ENCODE data around the gene IGHMBP2.
"Not testable (repeated sequence)": the region's sequence is repeated elsewhere in the genome, so short reads cannot be mapped to it uniquely, and the experiment has no call there.

Gene IGHMBP2

DNA sequence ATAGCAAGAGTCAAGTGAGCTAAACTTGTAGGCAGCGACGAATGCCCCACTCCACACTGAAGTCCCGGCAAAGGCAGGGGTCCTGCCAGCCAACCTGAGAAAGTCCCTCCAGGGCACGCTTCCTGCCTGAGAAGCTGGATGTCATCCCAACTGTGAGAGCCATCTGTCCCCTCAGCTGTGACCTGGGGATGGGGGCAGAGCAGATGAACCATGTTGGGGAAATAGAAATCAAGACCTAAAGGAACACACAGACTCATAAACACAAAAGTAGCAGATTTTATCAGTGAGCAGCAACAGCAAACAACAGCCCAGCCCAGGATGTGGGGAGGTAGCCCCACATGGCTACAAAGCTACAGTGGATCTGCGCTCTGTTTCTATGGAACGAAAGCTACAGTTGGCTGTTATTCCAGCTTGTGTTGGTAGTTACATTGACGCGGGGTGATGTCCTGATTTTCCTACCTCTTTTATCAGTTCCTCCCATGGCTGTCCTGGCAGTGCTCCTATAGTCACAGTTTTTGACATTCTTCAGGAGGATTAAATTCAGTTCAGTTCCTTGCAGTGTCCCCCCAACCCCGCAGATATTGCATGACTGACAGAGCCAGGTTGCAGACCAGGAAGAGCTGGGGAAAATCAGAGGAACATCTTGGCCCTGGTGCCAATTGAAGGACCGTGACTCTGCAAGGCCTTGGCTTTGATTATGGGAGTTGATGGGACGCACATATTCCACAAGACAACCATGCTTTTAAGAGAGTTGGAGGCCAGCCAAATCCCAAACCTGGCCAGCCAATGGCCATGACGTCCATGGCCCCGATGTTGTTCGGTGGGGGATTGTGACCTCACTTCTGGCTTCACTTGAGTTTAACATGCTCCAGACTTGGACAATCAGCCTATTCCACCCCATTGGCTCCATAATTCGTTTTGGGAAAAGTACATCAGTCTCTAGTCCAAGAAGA lies 62.5 kb downstream of the IGHMBP2 start:
- DNase-seq = no peak

DNA sequence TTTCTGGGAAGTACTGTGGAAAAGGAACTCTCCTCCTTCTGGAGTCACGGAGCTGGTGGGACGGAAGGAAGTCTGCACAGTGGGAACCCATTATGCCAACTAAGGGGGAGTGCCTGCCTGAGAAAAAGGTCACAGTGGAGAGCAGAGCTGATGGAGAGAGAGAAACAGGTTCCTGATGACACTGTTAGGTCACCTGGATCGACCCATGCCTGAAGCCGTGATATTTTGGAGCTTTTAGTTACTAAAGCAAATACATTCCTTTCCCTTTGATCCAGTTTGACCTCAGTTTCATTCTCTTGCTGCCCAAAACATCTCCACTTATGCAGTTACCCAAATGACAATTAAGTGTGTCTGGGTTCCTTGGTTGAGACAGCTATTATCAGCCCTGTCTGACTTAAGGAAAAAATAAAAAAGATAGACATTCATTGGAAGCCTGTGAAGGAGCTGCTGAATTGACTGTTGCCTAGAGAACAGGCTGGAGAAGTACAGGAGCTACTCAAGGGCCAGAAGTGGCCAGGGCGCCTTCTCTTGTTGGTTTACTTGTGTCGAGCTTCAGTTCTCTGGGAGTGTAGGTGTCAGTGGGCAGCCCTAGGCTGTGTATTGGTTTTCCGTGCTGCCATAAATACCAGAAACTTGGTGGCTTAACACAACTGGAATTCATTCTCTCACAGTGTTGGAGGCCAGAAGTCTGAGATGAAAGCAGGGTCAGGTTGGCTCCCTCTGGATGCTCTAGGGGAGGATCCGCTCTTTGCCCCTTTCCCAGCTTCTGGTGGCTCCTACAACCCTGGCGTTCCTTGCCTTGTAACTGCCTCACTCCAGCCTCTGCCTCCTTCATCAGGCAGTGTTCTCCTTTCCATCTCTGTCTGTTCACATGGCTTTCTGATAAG lies 63.4 kb downstream of the IGHMBP2 start:
- no peak for DNase-seq

DNA sequence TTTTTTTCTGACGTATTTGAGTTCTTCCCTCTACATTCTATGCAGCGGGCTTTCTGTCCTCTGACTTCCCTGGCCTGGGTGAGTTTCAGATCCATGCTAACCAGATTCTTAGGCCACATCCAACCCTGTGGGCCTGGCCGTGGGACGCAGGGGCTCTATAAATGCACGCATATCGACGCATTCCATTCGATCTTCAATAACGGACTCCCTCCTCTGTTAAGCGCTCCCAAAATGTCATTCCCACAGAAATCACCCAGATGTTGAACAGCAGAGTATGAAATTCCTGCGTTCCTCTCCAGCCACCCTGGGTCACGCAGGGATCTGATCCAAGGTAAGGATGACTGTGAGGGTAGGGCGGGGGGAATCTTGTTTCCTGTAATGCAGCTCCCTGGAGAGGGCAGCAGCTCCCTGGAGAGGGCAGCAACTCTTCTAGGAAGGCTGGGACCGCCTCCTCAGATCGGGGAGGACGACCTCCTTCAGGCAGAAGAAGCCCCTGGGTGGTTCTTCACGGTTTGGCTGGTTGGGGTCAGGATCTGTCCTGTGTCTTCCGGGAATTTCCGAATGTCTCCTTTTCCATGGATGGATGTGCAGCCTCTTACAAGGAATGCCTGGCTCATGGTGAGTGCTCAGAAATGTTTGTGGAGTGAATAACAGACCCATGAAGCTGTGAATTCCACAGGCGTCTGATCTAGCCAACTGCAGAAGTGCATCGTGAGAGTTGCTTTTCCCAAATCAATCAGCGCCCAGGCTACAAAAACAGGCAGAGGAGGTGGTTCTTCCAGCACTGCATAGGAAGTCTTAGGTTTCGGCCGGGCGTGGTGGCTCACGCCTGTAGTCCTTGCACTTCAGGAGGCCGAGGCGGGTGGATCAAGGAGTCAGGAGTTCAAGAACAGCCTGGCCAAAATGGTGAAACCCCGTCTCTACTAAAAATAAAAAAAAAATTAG lies 64.9 kb downstream of the IGHMBP2 start:
- DNase-seq = no peak

DNA sequence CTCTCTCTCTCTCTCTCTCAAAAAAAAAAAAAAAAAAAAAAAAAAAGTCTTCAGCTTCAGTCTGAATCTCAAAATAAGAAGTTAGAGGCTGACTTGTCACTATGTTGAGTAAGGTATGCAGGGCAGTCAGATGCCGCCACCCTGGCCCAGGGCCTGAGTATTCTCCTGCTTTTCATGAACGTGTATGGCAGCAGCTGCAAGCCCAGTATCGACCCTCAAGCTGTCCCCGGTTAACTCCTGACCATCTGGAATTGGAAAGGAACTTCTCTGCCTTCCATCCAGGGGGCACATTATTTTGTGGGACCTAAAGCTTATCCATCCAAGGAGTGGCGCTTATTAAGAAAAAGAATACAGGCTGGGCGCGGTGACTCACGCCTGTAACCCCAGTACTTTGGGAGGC lies 65.7 kb downstream of the IGHMBP2 start:
- no peak for DNase-seq

DNA sequence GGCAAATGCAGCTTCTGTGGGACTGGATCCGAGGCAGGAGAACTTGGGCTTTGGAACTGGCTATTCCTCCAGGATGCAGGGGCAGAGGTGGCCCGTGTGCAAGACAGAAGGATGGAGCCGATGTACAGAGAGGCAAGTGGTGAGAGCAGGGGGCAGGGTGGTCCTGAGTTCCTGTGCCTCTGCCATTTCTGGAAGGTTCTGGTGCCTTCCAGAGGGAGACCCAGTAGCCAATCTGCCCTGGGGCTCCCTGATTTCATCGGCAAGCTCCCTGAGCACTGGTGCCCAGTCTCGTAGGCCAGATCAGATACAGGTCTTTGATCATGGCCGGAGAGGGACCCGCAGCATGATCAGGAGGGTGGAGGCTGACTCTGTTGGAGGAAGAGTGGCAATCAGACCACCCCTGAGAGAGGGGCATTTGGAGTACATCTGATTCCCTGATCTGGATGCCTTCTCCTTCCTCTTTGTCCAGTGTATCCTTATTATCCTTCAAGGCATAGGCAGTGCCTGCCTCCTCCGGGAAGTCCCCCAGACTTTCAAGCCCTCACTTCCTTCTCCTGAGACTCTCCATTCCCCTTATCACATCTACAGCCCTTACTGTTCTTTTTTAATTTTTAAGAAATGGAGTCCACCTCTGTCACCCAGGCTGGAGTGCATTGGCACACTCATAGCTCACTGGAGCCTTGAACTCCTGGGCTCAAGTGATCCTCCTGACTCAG lies 67.4 kb downstream of the IGHMBP2 start:
- DNase-seq = no peak

DNA sequence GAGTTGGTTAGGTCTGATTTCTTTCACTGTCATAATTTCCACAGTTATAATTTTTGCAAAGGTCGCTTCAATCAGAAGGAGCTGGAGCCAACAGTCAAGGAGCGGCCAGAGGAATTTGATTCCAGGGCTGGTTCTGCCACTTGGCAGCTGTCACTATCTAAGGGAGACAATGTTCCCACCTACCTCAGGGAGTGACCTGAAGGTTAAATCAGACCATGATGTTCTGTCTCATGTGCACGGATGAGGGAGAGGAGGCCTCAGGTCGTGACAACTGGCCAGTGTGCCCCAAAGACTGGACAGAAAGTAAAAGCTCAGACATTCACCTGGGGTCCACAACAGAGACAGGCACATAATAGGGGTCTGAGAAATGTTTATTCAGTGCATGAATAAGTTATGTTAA lies 69.5 kb downstream of the IGHMBP2 start:
- DNase-seq = no peak

DNA sequence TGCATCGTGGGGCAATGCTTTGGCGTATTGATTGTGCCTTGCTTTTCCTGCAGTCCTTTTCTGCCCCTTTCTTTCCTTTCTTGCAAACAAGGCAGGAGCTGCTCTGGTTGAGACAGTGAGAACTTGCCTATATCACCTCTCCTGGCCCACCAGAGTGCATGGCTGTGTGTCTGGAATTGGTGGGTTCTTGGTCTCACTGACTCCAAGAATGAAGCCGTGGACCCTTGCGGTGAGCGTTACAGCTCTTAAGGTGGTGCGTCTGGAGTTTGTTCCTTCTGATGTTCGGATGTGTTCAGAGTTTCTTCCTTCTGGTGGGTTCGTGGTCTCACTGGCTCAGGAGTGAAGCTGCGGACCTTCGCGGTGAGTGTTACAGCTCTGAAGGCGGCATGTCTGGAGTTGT lies 70.0 kb downstream of the IGHMBP2 start:
- not testable (repeated sequence) for DNase-seq

DNA sequence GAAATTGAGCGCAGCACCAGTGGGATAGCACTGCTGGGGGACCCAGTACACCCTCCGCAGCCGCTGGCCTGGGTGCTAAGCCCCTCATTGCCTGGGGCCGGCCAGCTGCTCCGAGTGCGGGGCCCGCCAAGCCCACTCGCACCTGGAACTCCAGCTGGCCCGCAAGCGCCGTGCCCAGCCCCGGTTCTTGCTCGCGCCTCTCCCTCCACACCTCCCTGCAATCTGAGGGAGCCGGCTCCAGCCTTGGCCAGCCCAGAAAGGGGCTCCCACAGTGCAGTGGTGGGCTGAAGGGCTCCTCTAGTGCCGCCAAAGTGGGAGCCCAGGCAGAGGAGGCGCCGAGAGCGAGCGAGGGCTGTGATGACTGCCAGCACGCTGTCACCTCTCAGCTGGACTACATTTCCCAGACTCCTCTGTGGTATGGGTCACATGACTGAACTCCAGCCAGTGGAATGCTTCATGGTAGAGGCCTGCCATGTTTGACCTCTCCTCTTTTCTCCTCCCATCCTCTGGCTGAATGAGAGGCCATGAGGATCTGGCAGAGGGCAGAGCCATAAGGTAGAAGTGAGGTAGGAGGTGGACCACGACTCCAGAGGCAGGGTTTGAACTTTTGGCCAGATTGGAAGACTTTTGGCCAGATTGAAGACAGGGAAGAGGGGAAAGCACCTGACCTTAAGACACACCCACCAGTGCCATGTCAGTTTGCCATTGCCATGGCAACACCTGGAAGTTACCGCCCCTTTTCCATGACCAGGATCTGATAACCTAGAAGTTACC lies 70.9 kb downstream of the IGHMBP2 start:
- DNase-seq = no peak

DNA sequence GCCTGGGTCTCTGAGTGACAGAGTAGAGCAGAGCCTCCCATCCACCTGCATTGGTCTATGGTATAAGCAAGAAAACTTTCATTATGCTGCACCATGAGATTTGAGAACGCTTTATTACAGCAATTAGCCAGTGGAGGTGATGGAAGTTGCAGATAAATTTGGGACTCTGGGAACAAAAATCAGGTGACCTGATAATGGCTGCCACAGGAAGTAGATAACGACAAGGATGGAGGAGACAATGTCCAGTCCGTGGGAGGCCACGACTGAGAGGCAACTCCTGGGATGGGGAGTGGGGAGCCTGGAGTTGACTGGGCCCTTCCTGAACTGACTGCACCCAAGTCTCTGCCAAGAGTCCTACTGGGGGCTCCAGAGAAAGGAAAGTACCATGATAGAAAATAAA lies 72.4 kb downstream of the IGHMBP2 start:
- no peak for DNase-seq

DNA sequence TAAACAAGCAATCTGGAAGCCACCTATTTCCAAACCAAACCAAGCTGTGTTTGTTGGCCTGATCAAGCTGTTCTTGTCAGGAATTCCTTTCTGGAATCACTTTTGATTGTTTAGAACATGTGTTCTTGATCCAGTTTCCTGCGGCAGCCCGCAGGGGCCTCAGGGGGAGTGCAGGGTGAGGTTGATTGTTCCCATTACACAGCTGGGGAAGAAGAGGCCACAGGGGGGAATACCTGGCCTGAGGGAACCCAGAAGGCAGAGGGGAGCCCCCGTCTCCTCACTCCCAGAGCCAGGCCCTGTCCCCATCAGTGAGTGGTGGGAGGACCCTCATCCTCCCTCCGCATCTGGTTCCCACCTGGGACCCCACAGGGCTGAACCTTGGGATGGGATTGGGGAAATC lies 72.9 kb downstream of the IGHMBP2 start:
- no peak for DNase-seq

DNA sequence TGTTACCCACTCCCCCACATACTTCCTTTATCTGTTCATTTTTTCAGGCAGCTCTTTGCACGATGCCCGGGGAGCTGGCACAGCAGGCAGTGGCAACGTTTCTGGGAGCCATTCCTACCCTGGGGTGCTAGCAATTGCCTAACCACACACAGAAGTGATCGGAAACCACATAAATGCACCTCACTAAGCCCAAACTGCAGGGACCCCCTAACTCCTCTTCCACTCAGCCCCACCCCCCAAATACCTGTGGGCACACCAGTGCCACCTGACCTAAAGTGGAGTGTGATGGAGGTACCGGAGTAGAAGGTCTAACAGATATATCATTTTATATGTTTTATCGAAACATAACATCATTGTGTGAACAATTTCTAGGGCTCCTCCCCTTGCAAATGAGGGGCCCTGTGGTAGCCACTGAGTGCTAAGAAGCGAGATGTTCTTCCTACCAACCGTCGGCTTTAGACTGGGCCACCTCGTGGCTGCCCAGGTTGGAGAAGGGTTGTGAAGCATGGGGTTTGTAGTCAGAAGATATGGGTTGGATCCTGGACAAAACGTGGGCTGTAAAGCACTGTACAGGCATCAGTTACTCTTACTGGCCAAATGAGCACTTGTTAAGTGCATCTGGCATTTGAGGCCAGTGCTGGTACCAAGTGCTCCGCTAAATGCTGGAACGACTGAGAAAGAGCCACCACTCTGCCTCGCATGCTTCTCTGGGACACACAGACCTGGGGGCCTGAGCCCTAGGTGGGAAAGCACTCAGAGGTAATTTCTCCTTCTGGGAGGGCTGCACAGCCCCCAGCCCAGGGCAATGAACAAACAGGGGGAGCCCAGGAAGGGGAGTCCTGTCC lies 74.3 kb downstream of the IGHMBP2 start:
- no peak for DNase-seq

DNA sequence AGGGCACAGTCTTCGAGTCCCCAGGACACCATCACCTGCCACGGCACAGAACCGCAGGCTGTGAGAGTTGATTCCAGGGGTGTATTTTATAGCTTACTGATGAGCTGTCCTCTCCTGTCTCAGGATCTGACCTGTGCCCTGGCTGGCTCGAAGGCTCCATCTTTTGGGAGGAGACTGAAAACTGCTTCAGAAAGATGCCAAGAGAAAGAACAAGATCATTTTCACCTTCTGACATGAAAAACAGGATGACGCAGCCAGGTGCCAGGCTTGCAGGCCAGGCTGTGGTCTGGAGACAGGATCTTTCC lies 74.9 kb downstream of the IGHMBP2 start:
- DNase-seq = no peak

DNA sequence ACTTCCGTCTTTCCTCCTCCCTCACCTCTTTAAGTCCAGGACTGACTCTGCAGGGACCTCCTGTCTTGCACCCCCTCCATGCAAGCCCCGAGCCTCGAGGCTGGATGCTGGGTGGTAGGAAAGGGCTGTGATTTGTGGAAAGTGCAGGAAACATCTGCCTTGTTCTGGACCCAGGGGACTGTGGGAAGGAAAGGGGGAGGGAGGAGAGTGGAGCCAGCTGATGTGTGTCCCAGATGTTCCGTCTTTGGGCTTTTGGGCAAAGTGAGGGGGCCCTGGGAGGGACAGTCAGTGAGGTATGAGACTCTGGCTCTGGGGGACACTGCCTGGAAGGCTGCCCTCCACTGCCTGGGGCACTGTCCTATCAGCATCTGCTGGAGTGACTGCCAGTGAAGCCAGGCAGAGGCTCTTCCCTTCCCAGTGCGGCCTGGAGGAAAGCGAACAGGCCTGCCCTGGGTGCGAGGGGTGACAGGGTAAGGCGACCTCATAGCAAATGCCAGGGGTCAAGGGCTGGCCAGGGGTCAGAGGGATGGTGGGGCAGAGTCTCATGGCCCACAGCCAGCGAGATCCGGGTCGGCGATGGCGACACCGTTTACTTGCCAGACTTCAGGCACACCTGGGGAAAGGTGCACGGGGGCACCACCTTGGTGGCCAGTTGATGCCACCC lies 75.4 kb downstream of the IGHMBP2 start:
- no peak for DNase-seq

DNA sequence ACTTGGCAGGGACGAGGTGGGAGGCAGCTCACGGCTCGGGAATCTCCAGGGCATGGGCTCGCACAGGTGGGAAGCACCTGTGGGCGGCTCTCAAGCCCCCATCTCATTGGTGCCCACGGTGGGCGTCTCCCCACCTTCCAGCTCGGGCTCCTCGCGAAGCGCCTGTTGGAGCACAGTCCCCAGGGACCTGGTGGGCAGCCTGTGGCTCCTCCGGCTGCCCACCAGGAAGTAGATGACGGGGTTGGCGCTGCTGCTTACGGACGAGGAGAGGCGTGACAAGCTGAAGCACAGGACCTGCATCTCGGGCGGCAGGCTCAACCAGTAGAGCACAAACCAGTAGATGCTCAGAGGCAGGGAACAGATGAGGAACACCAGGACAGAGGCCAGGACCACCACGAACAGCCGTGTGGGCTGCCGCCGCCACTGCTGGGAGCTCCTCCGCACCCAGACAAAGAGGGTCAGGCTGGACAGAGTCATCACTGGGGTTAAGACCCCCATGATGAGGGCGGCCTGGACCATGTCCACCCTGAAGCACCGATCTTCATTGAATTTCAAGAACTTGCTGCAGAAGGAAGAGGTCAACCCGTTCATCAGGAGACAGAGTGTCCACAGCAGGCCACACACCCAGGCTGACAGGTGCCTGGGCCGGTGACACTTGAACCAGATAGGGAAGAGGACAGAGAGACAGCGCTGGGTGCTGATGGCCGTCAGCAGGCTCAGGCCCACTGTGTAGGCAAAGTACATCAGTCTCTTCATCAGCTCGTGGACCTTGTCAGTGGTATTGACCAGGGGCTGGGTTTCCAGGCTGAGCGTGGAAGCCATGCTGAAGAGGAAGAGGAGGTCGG lies 76.5 kb downstream of the IGHMBP2 start:
- no peak for DNase-seq

DNA sequence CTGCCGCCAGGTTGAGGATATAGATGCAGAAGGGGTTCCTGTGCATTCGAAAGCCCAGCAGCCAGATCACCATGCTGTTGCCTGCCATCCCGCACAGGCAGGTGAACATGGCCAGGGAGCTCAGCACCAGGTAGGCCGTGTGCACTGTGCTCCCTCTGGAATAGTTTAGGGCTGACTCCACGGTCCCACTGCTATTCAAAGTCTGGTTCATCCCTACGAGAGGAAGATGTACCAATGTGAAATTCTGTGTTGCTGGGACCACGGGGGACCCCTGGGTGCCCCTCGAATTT lies 77.0 kb downstream of the IGHMBP2 start, which contains the start of gene MRGPRD:
TSS of gene MRGPRD (minus strand) at position 211 of the 290 bp plus-strand sequence. CDS start at position 211, 0 bp downstream.
- DNase-seq = no peak

DNA sequence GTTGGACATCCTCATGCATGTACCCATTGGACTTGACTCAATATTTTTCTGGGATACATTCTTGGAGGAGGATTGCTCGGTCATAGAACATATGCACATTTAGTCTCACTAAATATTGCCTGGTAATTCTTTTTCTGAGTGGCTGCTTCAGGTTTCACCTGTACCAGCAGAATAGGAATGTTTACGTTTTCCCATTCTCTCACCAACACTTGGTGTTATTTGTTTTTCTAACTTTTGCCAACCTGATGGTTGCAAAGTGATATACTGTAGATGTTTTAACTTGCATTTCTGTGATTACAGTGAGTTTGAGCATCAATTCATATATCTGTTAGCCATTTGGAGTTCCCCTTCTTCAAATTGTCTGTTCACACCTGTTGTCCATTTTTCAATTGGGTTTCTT lies 78.4 kb downstream of the IGHMBP2 start:
- DNase-seq = no peak

DNA sequence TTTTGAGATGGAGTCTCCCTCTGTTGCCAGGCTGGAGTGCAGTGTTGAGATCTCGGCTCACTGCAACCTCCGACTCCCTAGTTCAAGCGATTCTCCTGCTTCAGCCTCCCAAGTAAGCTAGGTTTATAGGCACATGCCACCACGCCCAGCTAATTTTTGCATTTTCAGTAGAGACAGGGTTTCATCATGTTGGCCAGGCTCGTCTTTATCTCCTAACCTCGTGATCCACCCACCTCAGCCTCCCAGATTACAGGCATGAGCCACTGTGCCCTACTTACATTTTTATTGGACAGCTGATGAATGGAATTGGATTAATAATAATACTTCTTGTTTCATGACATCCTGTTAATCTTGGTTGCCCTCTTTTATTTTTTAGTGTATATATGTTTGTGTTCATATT lies 80.1 kb downstream of the IGHMBP2 start:
- no peak for DNase-seq

DNA sequence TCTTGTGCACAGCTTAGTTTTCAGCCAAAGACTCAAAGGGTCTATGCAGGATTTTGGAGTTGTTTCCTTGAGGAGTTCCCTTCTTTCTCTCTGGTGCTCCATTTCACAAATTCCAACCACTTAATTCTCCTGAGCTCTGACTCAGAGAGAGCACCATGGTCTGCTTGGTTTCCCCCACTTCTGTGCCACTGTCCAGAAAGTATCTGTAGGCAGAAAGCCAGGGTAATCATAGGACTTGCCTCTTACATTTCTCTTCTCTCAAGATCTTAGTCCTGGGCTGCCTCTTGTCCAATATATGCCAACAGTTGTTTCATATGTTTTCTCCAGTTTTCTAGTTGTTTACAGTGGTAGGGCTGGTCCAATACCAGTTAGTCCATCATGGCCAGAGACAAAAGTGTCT lies 83.5 kb downstream of the IGHMBP2 start:
- no peak for DNase-seq

DNA sequence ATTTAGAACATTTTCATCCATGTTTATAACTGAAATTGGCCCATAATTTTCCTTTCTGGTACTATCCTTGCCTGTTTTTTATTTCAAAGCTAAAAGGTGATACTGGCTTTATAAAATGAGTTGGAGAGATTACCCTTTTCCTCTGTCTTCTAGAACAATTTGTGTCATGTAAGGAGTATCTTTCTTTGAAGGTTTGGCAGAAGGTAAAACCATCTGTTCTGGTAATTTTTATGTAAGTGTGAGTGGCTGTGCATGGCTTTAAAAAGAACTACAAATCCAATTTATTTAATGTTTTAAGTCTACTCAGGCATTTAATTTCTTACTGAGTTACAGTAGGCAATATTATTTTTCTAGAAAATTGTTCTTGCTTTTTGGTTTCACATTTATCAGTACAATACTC lies 84.8 kb downstream of the IGHMBP2 start:
- no peak for DNase-seq

Measured in stimulated activated CD4-positive, alpha-beta T cell treated with anti-CD3 and anti-CD28 coated beads, Interleukin-4, amount 100 ng/mL, for 24 hours (primary cell).